ENCODE measurements around the gene MUC15. TPM values are rescaled to one million over a fixed set of nuclear protein-coding genes. Genes with fewer than 3 reads are reported as not detected.

Gene MUC15
- total and polyA plus RNA-seq, 3 experiments from 2014 or later: not detected

DNA sequence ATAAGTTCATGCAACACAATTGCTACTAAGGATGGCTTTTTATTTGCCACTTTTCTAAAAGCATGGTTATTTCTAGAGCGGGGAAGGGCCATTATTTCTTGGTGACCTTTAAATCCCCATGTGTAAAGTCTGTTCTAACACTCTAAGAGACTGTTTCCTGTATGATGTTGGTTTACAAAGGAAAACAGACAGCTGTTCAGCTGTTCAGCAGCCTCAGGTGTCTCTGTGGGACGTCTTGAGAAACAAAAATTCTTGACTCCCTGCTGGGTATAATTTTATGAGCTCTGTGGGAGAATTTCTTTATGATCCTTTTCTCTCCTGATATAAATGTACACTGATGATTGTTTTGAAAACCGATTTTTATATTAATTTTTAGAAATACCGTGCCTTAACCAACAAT lies 13.9 kb downstream of the MUC15 start:
- H3K27me3 Mint-ChIP-seq: no peaks in the 10 kb centered on the region
- ChIA-PET POLR2A (no interaction called here), CTCF (no interaction called here)

DNA sequence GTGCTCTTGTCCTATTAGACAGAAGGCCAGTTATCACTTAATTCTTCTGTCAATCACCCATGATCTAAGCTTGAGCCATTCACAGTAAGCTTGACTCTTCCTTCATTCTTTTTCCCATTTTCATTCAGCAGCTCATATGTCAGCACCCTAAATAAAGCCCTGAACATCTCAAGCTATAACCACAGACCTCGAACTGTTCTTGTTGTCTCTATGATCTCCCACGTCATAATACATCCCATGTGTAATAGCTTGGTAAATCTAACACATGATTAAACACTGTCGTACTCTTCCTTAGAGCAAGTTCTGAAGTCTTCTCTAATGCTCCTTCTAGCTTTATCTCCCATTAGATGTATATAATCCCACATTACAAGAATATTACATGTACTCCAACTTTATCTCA lies 14.4 kb downstream of the MUC15 start:
- POLR2A ChIA-PET: no interaction called here
- Mint-ChIP-seq H3K9me3 (peaks cover 0 to 31% (median 3%) of the 10 kb centered on the region in 5 donors), H3K27me3 (no peaks in the 10 kb centered on the region), H3K4me1 (no peaks in the 10 kb centered on the region), H3K36me3 (no peaks in the 10 kb centered on the region), H3K27ac (no peak overlapping the region), H3K4me3 (no peak overlapping the region)
- no peaks in the 10 kb centered on the region for H3K27me3 ChIP-seq (ENCODE audit: insufficient read depth, low read length, poor library complexity, severe bottlenecking)
- no peak overlapping the region for H3K4me3 ChIP-seq (ENCODE audit: low read length)
- H3K4me1 ChIP-seq (ENCODE audit: insufficient read depth, low read length): no peaks in the 10 kb centered on the region
- H3K36me3 ChIP-seq (ENCODE audit: insufficient read depth, low read length): no peaks in the 10 kb centered on the region
- H3K27ac ChIP-seq (ENCODE audit: low read depth, low read length): no peak overlapping the region
- no peaks in the 10 kb centered on the region for H3K9me3 ChIP-seq (ENCODE audit: low read length)
- CTCF ChIA-PET: no interaction called here
- DNase-seq: no peak

More for the DNA sequence above, 13.9 kb downstream of the MUC15 start:
- H3K36me3 ChIP-seq (ENCODE audit: insufficient read depth, low read length): no peaks in the 10 kb centered on the region
- H3K4me3 Mint-ChIP-seq: no peak overlapping the region
- no peaks in the 10 kb centered on the region for H3K36me3 Mint-ChIP-seq
- H3K4me1 ChIP-seq (ENCODE audit: insufficient read depth, low read length): no peaks in the 10 kb centered on the region
- H3K4me1 Mint-ChIP-seq: no peaks in the 10 kb centered on the region
- peaks cover 0 to 28% (median 2%) of the 10 kb centered on the region in 5 donors for H3K9me3 Mint-ChIP-seq
- H3K4me3 ChIP-seq (ENCODE audit: low read length): no peak overlapping the region
- no peak for DNase-seq
- H3K27ac Mint-ChIP-seq: no peak overlapping the region
- no peaks in the 10 kb centered on the region for H3K27me3 ChIP-seq (ENCODE audit: insufficient read depth, low read length, poor library complexity, severe bottlenecking)
- H3K27ac ChIP-seq (ENCODE audit: low read depth, low read length): no peak overlapping the region
- no peaks in the 10 kb centered on the region for H3K9me3 ChIP-seq (ENCODE audit: low read length)

DNA sequence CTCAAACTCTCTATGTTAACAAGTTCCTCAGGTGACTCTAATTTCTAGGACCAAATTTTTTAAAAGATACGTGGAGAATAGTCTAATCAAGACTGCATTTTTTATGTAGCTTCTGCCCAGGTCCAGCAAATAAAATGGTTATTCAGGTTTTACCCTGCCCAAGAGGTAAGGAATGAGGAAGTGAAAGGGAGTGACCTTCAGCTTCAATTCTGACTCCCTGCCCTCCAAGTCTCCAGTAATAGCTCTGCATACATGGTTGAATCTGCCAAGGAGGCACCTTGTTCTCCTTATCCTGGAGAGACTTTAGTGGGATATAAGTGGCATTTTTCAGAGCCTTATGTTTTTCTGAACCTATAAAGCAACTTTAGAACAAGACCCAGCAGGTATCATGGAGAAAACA lies 15.5 kb downstream of the MUC15 start:
- ChIA-PET CTCF (no interaction called here), POLR2A (no interaction called here)
- no peaks in the 10 kb centered on the region for H3K36me3 Mint-ChIP-seq
- no peak overlapping the region for H3K27ac ChIP-seq (ENCODE audit: low read depth, low read length)
- H3K4me1 Mint-ChIP-seq: no peaks in the 10 kb centered on the region
- peaks cover 0 to 36% (median 5%) of the 10 kb centered on the region in 5 donors for H3K9me3 Mint-ChIP-seq
- H3K36me3 ChIP-seq (ENCODE audit: insufficient read depth, low read length): no peaks in the 10 kb centered on the region
- H3K4me3 Mint-ChIP-seq: no peak overlapping the region
- H3K27me3 Mint-ChIP-seq: no peaks in the 10 kb centered on the region
- no peaks in the 10 kb centered on the region for H3K4me1 ChIP-seq (ENCODE audit: insufficient read depth, low read length)
- H3K27ac Mint-ChIP-seq: no peak overlapping the region
- no peaks in the 10 kb centered on the region for H3K9me3 ChIP-seq (ENCODE audit: low read length)
- H3K4me3 ChIP-seq (ENCODE audit: low read length): no peak overlapping the region
- no peak for DNase-seq
- no peaks in the 10 kb centered on the region for H3K27me3 ChIP-seq (ENCODE audit: insufficient read depth, low read length, poor library complexity, severe bottlenecking)

DNA sequence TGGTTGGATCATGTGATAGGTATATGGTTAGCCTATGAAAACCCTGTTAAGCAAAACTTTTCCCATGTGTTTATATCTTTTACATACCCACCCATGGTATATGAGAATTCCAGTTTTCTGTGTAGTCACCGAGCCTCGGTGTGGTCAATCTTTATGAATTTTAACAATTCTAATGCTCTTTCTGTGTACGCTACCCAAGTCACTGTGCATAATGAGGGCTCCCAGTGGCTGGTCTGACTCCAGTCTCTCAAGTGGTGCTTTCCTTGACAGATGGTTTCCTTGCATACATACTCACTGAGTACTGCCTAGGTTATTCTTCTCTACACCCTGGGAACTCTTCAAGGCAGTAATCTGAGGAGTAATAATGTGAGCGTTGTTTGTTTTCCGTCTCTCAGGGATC lies 17.6 kb downstream of the MUC15 start:
- DNase-seq: no peak
- POLR2A ChIA-PET: no interaction called here
- Mint-ChIP-seq H3K9me3 (peaks cover 0 to 48% (median 5%) of the 10 kb centered on the region in 5 donors), H3K4me1 (no peaks in the 10 kb centered on the region), H3K36me3 (no peaks in the 10 kb centered on the region), H3K4me3 (no peak overlapping the region), H3K27me3 (no peaks in the 10 kb centered on the region), H3K27ac (no peak overlapping the region)
- no peaks in the 10 kb centered on the region for H3K9me3 ChIP-seq (ENCODE audit: low read length)
- CTCF ChIA-PET: no interaction called here
- no peak overlapping the region for H3K27ac ChIP-seq (ENCODE audit: low read depth, low read length)
- H3K4me3 ChIP-seq (ENCODE audit: low read length): no peak overlapping the region
- no peaks in the 10 kb centered on the region for H3K36me3 ChIP-seq (ENCODE audit: insufficient read depth, low read length)
- no peaks in the 10 kb centered on the region for H3K4me1 ChIP-seq (ENCODE audit: insufficient read depth, low read length)
- H3K27me3 ChIP-seq (ENCODE audit: insufficient read depth, low read length, poor library complexity, severe bottlenecking): no peaks in the 10 kb centered on the region

DNA sequence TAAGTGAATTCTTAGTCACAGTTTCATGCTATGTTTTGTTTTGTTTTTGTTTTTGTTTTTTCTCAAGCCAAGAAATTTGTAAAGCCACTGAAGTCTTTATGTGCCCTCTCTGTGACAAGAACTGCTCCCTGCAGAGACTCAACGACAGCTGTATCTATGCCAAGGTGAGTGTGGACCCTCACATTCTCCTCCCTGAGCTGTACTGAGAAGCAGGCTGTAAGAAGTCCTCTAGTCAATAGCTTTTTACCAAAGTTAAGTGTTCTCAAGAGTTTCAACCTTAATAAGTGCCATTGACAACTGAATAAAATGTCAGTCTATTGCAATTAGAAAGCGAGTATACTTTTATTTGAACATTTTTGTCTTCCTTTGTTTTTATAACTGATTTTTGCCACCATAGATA lies 18.9 kb downstream of the MUC15 start:
- Histone ChIP-seq H3K4me3 (ENCODE audit: low read length) (no peak overlapping the region), H3K4me1 (ENCODE audit: insufficient read depth, low read length) (no peaks in the 10 kb centered on the region), H3K27ac (ENCODE audit: low read depth, low read length) (no peak overlapping the region), H3K9me3 (ENCODE audit: low read length) (no peaks in the 10 kb centered on the region), H3K36me3 (ENCODE audit: insufficient read depth, low read length) (no peaks in the 10 kb centered on the region), H3K27me3 (ENCODE audit: insufficient read depth, low read length, poor library complexity, severe bottlenecking) (no peaks in the 10 kb centered on the region)
- Mint-ChIP-seq H3K27me3 (no peaks in the 10 kb centered on the region), H3K4me1 (no peaks in the 10 kb centered on the region), H3K9me3 (peaks cover 0 to 57% (median 3%) of the 10 kb centered on the region in 5 donors), H3K27ac (no peak overlapping the region), H3K36me3 (no peaks in the 10 kb centered on the region), H3K4me3 (no peak overlapping the region)
- no peak for DNase-seq
- ChIA-PET POLR2A (no interaction called here), CTCF (no interaction called here)

DNA sequence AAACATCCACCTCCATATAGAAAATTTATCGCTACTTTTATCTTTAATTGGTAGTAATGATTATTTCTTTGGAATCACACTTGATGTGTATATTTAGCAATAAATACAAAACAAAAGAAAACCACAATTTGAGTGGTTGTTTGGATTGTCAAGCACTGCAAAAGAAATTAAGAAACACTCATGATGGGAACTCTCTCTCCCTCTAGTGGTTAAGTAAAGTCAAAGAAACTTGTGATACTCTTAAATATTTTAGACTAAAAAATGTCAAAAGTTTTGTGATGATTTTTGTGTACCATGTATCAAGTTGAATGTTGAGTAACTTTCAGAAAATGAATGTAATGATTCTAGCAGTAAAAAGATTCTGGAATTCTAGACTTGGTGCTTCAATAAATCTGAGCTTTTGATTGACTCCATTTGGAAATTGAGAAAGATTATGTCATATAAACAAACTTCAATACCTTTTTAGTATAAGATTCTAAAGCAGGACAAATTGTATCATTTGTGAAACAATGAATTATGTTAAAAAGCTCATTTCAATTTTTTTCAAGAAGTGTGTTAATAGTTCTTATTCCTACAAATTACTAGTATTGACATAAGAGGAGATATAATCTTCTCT lies 20.8 kb downstream of the MUC15 start:
- Mint-ChIP-seq H3K4me3 (no peak overlapping the region), H3K9me3 (peaks cover 0 to 64% (median 3%) of the 10 kb centered on the region in 5 donors), H3K4me1 (no peaks in the 10 kb centered on the region), H3K27ac (no peak overlapping the region), H3K36me3 (no peaks in the 10 kb centered on the region), H3K27me3 (no peaks in the 10 kb centered on the region)
- ChIA-PET CTCF (no interaction called here), POLR2A (no interaction called here)
- H3K9me3 ChIP-seq (ENCODE audit: low read length): no peaks in the 10 kb centered on the region
- no peaks in the 10 kb centered on the region for H3K4me1 ChIP-seq (ENCODE audit: insufficient read depth, low read length)
- DNase-seq: no peak
- H3K4me3 ChIP-seq (ENCODE audit: low read length): no peak overlapping the region
- H3K36me3 ChIP-seq (ENCODE audit: insufficient read depth, low read length): no peaks in the 10 kb centered on the region
- H3K27me3 ChIP-seq (ENCODE audit: insufficient read depth, low read length, poor library complexity, severe bottlenecking): no peaks in the 10 kb centered on the region
- H3K27ac ChIP-seq (ENCODE audit: low read depth, low read length): no peak overlapping the region

DNA sequence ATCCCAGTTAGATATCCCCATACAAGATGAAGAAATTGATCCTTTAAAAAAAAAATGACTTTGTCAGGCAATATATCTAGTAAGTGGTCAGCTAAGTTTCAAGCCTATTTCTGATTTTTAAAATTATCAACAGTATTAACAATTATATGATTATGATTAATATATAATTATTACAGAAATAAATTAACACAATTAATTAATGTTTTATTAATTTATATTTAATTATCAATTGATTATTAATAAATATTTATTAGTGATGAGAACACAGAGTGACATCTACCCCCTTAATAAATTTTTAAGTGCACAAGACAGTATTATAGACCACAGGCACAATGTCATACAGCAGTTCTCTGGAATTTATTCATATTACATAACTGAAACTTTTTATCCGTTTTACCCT lies 22.0 kb downstream of the MUC15 start:
- no peaks in the 10 kb centered on the region for H3K4me1 Mint-ChIP-seq
- H3K27me3 ChIP-seq (ENCODE audit: insufficient read depth, low read length, poor library complexity, severe bottlenecking): no peaks in the 10 kb centered on the region
- no peak overlapping the region for H3K4me3 ChIP-seq (ENCODE audit: low read length)
- H3K4me3 Mint-ChIP-seq: no peak overlapping the region
- H3K9me3 ChIP-seq (ENCODE audit: low read length): no peaks in the 10 kb centered on the region
- no peaks in the 10 kb centered on the region for H3K36me3 ChIP-seq (ENCODE audit: insufficient read depth, low read length)
- ChIA-PET POLR2A (no interaction called here), CTCF (no interaction called here)
- H3K27ac Mint-ChIP-seq: no peak overlapping the region
- peaks cover 0 to 74% (median 3%) of the 10 kb centered on the region in 5 donors for H3K9me3 Mint-ChIP-seq
- no peaks in the 10 kb centered on the region for H3K4me1 ChIP-seq (ENCODE audit: insufficient read depth, low read length)
- H3K27ac ChIP-seq (ENCODE audit: low read depth, low read length): no peak overlapping the region
- no peak for DNase-seq
- H3K27me3 Mint-ChIP-seq: no peaks in the 10 kb centered on the region
- H3K36me3 Mint-ChIP-seq: no peaks in the 10 kb centered on the region

DNA sequence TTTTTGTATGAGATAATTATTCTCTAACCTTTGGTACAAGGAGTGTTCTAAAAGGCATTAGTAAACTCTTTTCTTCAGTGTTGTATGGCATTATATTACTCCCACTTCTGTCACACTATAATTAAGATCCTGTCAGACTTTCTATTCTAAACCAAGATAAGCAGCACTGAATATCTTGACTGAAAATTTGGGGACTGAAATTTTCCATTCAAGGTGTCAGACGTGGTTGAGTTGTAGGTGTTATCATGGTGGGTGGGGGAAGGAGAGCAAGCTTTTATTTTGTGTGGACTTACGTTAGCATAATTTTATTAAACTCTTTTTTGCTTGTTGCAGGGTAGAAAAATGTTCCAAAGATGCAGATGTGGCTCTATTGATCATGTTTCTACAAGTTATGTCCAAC lies 22.9 kb downstream of the MUC15 start:
- POLR2A ChIA-PET: no interaction called here

DNA sequence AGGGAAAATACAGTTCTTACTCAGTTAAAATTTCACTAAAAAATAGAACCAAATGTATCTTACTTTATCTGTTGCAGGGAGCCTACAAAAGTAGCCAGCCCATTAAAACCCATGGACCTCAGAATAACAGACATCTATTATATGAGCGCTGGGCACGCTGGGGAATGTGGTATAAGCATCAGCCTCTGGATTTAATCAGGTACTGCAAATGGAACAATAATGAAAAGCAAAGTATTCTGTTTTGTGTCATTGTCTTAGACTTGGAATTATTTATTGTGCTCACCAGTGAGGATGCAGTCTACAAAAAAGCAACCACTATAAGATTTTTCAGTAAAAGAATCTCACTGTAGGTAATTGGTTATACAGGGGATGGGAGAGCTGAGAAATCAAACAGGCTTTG lies 30.2 kb downstream of the MUC15 start:
- H3K27ac ChIP-seq (ENCODE audit: low read depth, low read length): no peak overlapping the region
- H3K9me3 ChIP-seq (ENCODE audit: low read length): no peaks in the 10 kb centered on the region
- H3K4me3 ChIP-seq (ENCODE audit: low read length): no peak overlapping the region
- no peaks in the 10 kb centered on the region for H3K36me3 ChIP-seq (ENCODE audit: insufficient read depth, low read length)
- no peaks in the 10 kb centered on the region for H3K27me3 Mint-ChIP-seq
- H3K4me3 Mint-ChIP-seq: no peak overlapping the region
- H3K4me1 ChIP-seq (ENCODE audit: insufficient read depth, low read length): no peaks in the 10 kb centered on the region
- no peak overlapping the region for H3K27ac Mint-ChIP-seq
- CTCF ChIA-PET: no interaction called here
- POLR2A ChIA-PET: no interaction called here
- no peak for DNase-seq
- H3K27me3 ChIP-seq (ENCODE audit: insufficient read depth, low read length, poor library complexity, severe bottlenecking): no peaks in the 10 kb centered on the region
- H3K4me1 Mint-ChIP-seq: no peaks in the 10 kb centered on the region
- no peaks in the 10 kb centered on the region for H3K36me3 Mint-ChIP-seq
- peaks cover 3 to 30% (median 9%) of the 10 kb centered on the region in 5 donors for H3K9me3 Mint-ChIP-seq

More for the DNA sequence above, 22.9 kb downstream of the MUC15 start:
- Histone ChIP-seq H3K4me3 (ENCODE audit: low read length) (no peak overlapping the region), H3K27me3 (ENCODE audit: insufficient read depth, low read length, poor library complexity, severe bottlenecking) (no peaks in the 10 kb centered on the region), H3K9me3 (ENCODE audit: low read length) (no peaks in the 10 kb centered on the region), H3K36me3 (ENCODE audit: insufficient read depth, low read length) (no peaks in the 10 kb centered on the region), H3K27ac (ENCODE audit: low read depth, low read length) (no peak overlapping the region), H3K4me1 (ENCODE audit: insufficient read depth, low read length) (no peaks in the 10 kb centered on the region)
- Mint-ChIP-seq H3K27me3 (no peaks in the 10 kb centered on the region), H3K27ac (no peak overlapping the region), H3K4me1 (no peaks in the 10 kb centered on the region), H3K4me3 (no peak overlapping the region), H3K36me3 (no peaks in the 10 kb centered on the region), H3K9me3 (peaks cover 0 to 70% (median 3%) of the 10 kb centered on the region in 5 donors)
- CTCF ChIA-PET: no interaction called here
- DNase-seq: no peak
